H9 (cell line): Measurements from ENCODE around the gene PIK3C2A. TPM values are rescaled to one million over a fixed set of nuclear protein-coding genes. Genes with fewer than 3 reads are reported as not detected.

Experiments used
- DNase-seq: peaks from one replicate; pipeline ENCODE4 v3.0.0-alpha.2; 2017
- H2AFZ ChIP-seq: one replicate; pipeline ENCODE4 v1.6.1; 2013; ENCODE audit warnings: mild to moderate bottlenecking, low read length, control low read depth, moderate library complexity
- H2AK5ac ChIP-seq: 2 replicates; pipeline ENCODE4 v1.6.1; 2013; ENCODE audit warnings: low read length, control low read depth, mixed read lengths; ENCODE audit not compliant: insufficient read length
- H2BK120ac ChIP-seq: one replicate; pipeline ENCODE4 v1.6.1; 2013; ENCODE audit warnings: low read depth, mild to moderate bottlenecking, low read length, control low read depth, inconsistent platforms; ENCODE audit not compliant: poor library complexity, severe bottlenecking
- H2BK12ac ChIP-seq: 2 replicates; pipeline ENCODE4 v1.6.1; 2013; ENCODE audit warnings: low read length, control low read depth, mixed read lengths, low read depth; ENCODE audit not compliant: insufficient read length
- H2BK15ac ChIP-seq: 2 replicates; pipeline ENCODE4 v1.6.1; 2013; ENCODE audit warnings: low read depth, low read length, control low read depth
- H2BK20ac ChIP-seq: one replicate; pipeline ENCODE4 v1.6.1; 2013; ENCODE audit warnings: low read depth, mild to moderate bottlenecking, low read length, control low read depth, inconsistent platforms; ENCODE audit not compliant: poor library complexity, severe bottlenecking
- H2BK5ac ChIP-seq: 2 replicates; pipeline ENCODE4 v1.6.1; 2013; ENCODE audit warnings: low read length, control low read depth, mixed read lengths; ENCODE audit not compliant: insufficient read length
- H3K14ac ChIP-seq: 2 replicates; pipeline ENCODE4 v1.6.1; 2013; ENCODE audit warnings: low read length, control low read depth; ENCODE audit not compliant: insufficient read depth
- H3K18ac ChIP-seq: 2 replicates; pipeline ENCODE4 v1.6.1; 2013; ENCODE audit warnings: low read depth, mild to moderate bottlenecking, mixed read lengths, low read length, control low read depth; ENCODE audit not compliant: insufficient read length
- H3K23ac ChIP-seq: 2 replicates; pipeline ENCODE4 v1.6.1; 2013; ENCODE audit warnings: low read length, control low read depth, mixed read lengths, low read depth; ENCODE audit not compliant: insufficient read length
- H3K23me2 ChIP-seq: 2 replicates; pipeline ENCODE4 v1.6.1; 2013; ENCODE audit warnings: low read depth, mild to moderate bottlenecking, mixed read lengths, low read length, control low read depth; ENCODE audit not compliant: insufficient read length, poor library complexity, severe bottlenecking
- H3K27ac ChIP-seq: 2 replicates; pipeline ENCODE4 v1.5.1; 2013; ENCODE audit warnings: low read length, control low read depth, mixed read lengths, low read depth; ENCODE audit not compliant: insufficient read length
- H3K27me3 ChIP-seq: 2 replicates; pipeline ENCODE4 v1.6.1; 2013; ENCODE audit warnings: low read length, control low read depth, inconsistent platforms; ENCODE audit not compliant: insufficient read depth
- H3K4ac ChIP-seq: 2 replicates; pipeline ENCODE4 v1.6.1; 2013; ENCODE audit warnings: low read depth, mild to moderate bottlenecking, control low read depth, inconsistent platforms, low read length, moderate library complexity
- H3K4me1 ChIP-seq: 2 replicates; pipeline ENCODE4 v1.6.1; 2013; ENCODE audit warnings: low read length, control low read depth, inconsistent platforms; ENCODE audit not compliant: insufficient read depth
- H3K4me2 ChIP-seq: 2 replicates; pipeline ENCODE4 v1.6.1; 2013; ENCODE audit warnings: low read length, control low read depth, mixed read lengths; ENCODE audit not compliant: insufficient read length, insufficient read depth
- H3K56ac ChIP-seq: 2 replicates; pipeline ENCODE4 v1.6.1; 2013; ENCODE audit warnings: low read depth, mild to moderate bottlenecking, mixed read lengths, low read length, control low read depth; ENCODE audit not compliant: insufficient read length
- H3K79me1 ChIP-seq: 2 replicates; pipeline ENCODE4 v1.6.1; 2013; ENCODE audit warnings: low read depth, mild to moderate bottlenecking, moderate library complexity, low read length, control low read depth, inconsistent platforms; ENCODE audit not compliant: insufficient read depth, poor library complexity, severe bottlenecking
- H3K79me2 ChIP-seq: 2 replicates; pipeline ENCODE4 v1.6.1; 2013; ENCODE audit warnings: low read length, control low read depth, inconsistent platforms; ENCODE audit not compliant: insufficient read depth
- H3K9ac ChIP-seq: 2 replicates; pipeline ENCODE4 v1.6.1; 2013; ENCODE audit warnings: low read length, control low read depth, mixed read lengths; ENCODE audit not compliant: insufficient read length; ENCODE audit errors: extremely low read depth
- H3K9me3 ChIP-seq: one replicate; pipeline ENCODE4 v1.6.1; 2013; ENCODE audit warnings: low read depth, low read length, inconsistent platforms; ENCODE audit not compliant: control insufficient read depth
- H3T11ph ChIP-seq: one replicate; pipeline ENCODE4 v1.6.1; 2013; ENCODE audit warnings: mild to moderate bottlenecking, low read length, control low read depth, inconsistent platforms
- H4K20me1 ChIP-seq: one replicate; pipeline ENCODE4 v1.6.1; 2013; ENCODE audit not compliant: control insufficient read depth, insufficient read length, insufficient read depth
- H4K5ac ChIP-seq: 2 replicates; pipeline ENCODE4 v1.6.1; 2013; ENCODE audit warnings: low read depth, mild to moderate bottlenecking, mixed read lengths, low read length, control low read depth; ENCODE audit not compliant: insufficient read length
- H4K8ac ChIP-seq: replicated peaks from 2 replicates; pipeline ENCODE4 v1.6.1; 2013; ENCODE audit warnings: low read length, control low read depth, mixed read lengths, low read depth; ENCODE audit not compliant: insufficient read length
- H4K91ac ChIP-seq: 2 replicates; pipeline ENCODE4 v1.6.1; 2013; ENCODE audit warnings: low read depth, mild to moderate bottlenecking, moderate library complexity, mixed read lengths, low read length, control low read depth; ENCODE audit not compliant: insufficient read length
- H3K27ac Mint-ChIP-seq, 3 experiments: 2 replicates in 2 of 3; 3 replicates in 1 of 3; pipeline ENCODE4 v1.8.0; 2020 to 2021; ENCODE audit warnings: mixed read lengths in 3 of 3, mild to moderate bottlenecking in 1 of 3, moderate library complexity in 1 of 3
- H3K27me3 Mint-ChIP-seq: 2 replicates; pipeline ENCODE4 v1.8.0; 2021; ENCODE audit warnings: low read depth, mild to moderate bottlenecking, moderate library complexity, mixed read lengths
- H3K36me3 Mint-ChIP-seq, 3 experiments: 2 replicates in 2 of 3; 3 replicates in 1 of 3; pipeline ENCODE4 v1.8.0; 2020 to 2021; ENCODE audit warnings: low read depth in 3 of 3, mixed read lengths in 3 of 3; ENCODE audit not compliant: insufficient read depth in 1 of 3
- H3K4me1 Mint-ChIP-seq, 2 experiments: 2 replicates each; pipeline ENCODE4 v1.8.0; 2020; ENCODE audit warnings: mixed read lengths in 2 of 2
- H3K4me3 Mint-ChIP-seq, 2 experiments: 2 replicates in 1 of 2; 3 replicates in 1 of 2; pipeline ENCODE4 v1.8.0; 2020 to 2021; ENCODE audit warnings: mild to moderate bottlenecking in 2 of 2, mixed read lengths in 2 of 2, moderate library complexity in 1 of 2
- H3K9me3 Mint-ChIP-seq, 2 experiments: 2 replicates in 1 of 2; 3 replicates in 1 of 2; pipeline ENCODE4 v1.8.0; 2020; ENCODE audit warnings: mild to moderate bottlenecking in 2 of 2, mixed read lengths in 2 of 2, moderate library complexity in 1 of 2
- CTCF ChIP-seq: fragments of 200-600 bp; sonication (generic); conservative IDR thresholded peaks from 3 replicates; pipeline ENCODE4 v1.8.0; 2021; ENCODE audit warnings: antibody characterized with exemption, mild to moderate bottlenecking
- WGBS: extraction: QIAGEN DNeasy Blood & Tissue Kit; methylation state at CpG from one replicate; pipeline ENCODE4 v1.1.7; 2013; ENCODE audit warnings: missing lambda C conversion rate, low lambda C conversion rate, mixed read lengths; ENCODE audit not compliant: insufficient read length; ENCODE audit errors: extremely low coverage; 5-methylcytosine and 5-hydroxymethylcytosine counted together
- total RNA-seq: library from RNA; stranded (reverse); gene quantifications from 2 replicates; pipeline ENCODE4 v1.2.1, GENCODE V29; 2021

The PIK3C2A gene
- total RNA-seq, 1 experiment from 2014 or later = 82.6 TPM

- no peak for DNase-seq
- Histone ChIP-seq H3K27ac (no peak overlapping the region), H3K56ac (no peak overlapping the region), H4K8ac (no peak overlapping the region), H3K79me2 (no peaks in the 10 kb centered on the region), H3K27me3 (no peaks in the 10 kb centered on the region), H2AK5ac (no peak overlapping the region), H3K79me1 (no peaks in the 10 kb centered on the region), H2AFZ (no peak overlapping the region), H3K9me3 (no peaks in the 10 kb centered on the region), H3K4me2 (no peak overlapping the region), H3K23ac (no peak overlapping the region), H3K4me1 (no peaks in the 10 kb centered on the region), H2BK20ac (no peak overlapping the region), H3T11ph (no peak overlapping the region), H3K18ac (no peak overlapping the region), H2BK120ac (no peak overlapping the region), H3K23me2 (no peaks in the 10 kb centered on the region), H4K91ac (no peak overlapping the region), H2BK5ac (no peak overlapping the region), H3K4ac (no peak overlapping the region), H2BK12ac (no peak overlapping the region), H4K20me1 (no peaks in the 10 kb centered on the region), H2BK15ac (no peak overlapping the region), H3K14ac (no peak overlapping the region), H3K9ac (no peak overlapping the region), H4K5ac (no peak overlapping the region)
- no peak overlapping the region for H3K4me3 Mint-ChIP-seq
- no peaks in the 10 kb centered on the region for H3K27me3 Mint-ChIP-seq
- WGBS = no CpG with 5 or more reads among the region's 2 CpGs
- no peaks in the 10 kb centered on the region for H3K9me3 Mint-ChIP-seq
- peaks cover 0 to 5% of the 10 kb centered on the region in 2 experiments; a peak in 2 of 4 replicates for H3K4me1 Mint-ChIP-seq
- no peak overlapping the region for H3K27ac Mint-ChIP-seq
- no peak for TF ChIP-seq CTCF
- H3K36me3 Mint-ChIP-seq = peaks cover 0 to 8% (median 2%) of the 10 kb centered on the region in 3 experiments; a peak in 4 of 7 replicates
Observed at GRCh38 chr11:17224727-17225126, 16.9 kb upstream of the PIK3C2A start.
